ENCODE data around the gene TELO2.

Gene TELO2

DNA sequence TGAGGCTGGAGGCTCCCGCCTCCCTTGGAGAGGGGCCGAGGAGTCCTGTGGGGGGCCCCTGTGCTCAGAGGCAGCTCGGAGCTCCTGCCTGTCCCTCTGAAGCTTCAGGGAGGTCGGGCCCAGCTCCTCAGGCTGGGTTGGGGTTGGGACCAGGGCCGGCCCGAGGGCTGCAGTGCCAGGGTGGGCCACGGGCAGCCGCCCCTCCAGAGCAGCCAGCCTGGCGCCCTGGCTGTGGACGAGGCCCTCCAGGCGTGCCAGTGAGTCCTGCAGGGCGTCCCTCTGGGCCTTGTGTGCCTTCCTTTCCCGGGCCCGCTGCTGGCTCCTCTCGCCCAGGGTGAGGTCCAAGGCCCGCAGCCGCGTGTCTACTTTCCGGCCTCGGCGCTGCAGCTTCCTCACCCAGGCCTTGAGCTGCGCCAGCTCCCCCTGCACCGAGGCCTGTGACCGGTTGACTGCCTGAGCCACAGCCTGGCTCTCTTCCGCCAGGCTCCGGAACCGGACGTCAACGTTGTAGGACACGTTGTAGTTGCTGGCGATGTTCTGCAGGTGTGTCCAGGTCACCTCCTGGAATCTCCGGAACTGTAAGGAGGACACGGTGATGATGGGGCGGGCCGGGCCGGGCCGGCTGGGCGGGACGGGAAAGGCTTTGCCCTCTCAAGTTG lies 5.6 kb upstream of the TELO2 start:
- TF ChIP-seq, protein P1, sequence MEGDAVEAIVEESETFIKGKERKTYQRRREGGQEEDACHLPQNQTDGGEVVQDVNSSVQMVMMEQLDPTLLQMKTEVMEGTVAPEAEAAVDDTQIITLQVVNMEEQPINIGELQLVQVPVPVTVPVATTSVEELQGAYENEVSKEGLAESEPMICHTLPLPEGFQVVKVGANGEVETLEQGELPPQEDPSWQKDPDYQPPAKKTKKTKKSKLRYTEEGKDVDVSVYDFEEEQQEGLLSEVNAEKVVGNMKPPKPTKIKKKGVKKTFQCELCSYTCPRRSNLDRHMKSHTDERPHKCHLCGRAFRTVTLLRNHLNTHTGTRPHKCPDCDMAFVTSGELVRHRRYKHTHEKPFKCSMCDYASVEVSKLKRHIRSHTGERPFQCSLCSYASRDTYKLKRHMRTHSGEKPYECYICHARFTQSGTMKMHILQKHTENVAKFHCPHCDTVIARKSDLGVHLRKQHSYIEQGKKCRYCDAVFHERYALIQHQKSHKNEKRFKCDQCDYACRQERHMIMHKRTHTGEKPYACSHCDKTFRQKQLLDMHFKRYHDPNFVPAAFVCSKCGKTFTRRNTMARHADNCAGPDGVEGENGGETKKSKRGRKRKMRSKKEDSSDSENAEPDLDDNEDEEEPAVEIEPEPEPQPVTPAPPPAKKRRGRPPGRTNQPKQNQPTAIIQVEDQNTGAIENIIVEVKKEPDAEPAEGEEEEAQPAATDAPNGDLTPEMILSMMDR (IDR thresholded peaks at IDR 0.05; ENCODE audit: low read length, missing control alignments) = no peak
- H3K4me3 ChIP-seq (replicated peaks; ENCODE audit: low read depth, low read length) = no peak overlapping the region
- no peak for DNase-seq (ENCODE audit: low read depth)

DNA sequence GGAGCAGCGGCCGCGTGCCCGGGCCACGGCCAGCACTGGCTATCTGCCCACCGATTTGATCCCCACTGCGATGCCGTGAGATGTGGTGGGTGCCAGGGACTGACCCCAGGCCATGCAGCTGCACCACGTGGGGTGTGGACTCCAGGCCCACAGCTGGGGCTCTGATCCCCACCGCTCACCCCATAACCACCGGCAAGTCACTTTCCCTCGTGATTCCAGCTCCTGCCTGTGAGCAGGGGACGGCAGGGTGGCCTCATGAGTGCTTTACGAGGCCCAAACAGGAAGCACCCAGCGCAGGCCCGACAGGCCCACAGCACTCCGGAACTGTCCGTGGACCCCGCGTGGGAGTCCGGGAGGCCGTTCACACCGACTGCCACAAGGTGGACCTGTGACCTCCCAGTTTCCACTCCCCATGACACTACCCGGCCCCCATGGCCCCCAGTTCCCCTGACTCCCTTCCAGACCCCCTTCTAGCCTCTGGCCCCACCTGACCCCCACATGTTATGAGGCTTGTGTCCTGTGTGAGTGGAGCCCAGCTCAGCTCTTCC lies 5.0 kb upstream of the TELO2 start:
- TF ChIP-seq, protein P1 (IDR thresholded peaks at IDR 0.05; ENCODE audit: low read length, missing control alignments) = no peak
- no peak overlapping the region for H3K4me3 ChIP-seq (replicated peaks; ENCODE audit: low read depth, low read length)
- DNase-seq (ENCODE audit: low read depth) = no peak

DNA sequence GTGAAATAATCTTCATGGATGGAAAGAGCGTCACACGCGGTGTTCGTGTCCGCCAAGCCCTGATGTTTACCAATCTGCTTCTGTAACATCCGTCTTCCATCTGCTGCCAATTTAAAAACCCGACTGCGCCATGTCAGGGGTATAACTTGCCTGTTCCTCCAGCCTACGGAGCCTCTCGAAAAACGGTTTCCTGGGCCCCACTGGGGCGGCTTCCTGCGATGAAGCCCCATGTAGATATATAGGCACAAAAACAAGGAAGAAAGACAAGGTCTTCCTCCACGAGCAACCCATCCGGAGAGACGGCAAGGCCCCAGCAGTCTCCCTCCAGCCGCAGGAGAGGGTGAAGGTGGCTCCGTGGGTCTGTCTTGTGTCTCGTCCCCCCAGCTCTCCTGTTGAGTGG lies 4.5 kb upstream of the TELO2 start, which contains the start of gene PTX4:
Gene PTX4, minus strand, starts transcription at position 326 of the 400 bp plus-strand sequence. Its CDS starts 35 bp downstream, at position 291.
- TF ChIP-seq, protein P1 (IDR thresholded peaks at IDR 0.05; ENCODE audit: low read length, missing control alignments) = no peak
- no peak for DNase-seq (ENCODE audit: low read depth)
- H3K4me3 ChIP-seq (replicated peaks; ENCODE audit: low read depth, low read length) = no peak within 1 kb of the TSS

DNA sequence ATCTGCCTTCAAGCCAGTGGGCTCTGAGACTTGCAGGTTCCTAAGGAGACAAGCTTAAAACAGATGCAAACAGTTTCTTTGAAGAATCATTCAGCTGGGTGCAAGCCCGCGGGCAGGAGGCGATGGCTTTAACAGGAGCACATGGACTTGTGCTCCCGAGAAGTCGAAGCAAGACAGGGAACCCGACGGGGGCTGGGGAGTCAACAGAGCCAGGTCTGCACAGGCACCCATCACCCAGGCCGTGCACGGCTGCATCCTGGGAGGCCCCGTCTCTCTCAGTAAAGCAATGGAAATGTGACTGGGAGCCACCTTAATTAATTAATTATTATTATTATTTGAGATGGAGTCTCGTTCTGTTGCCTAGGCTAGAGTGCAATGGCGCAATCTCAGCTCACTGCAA lies 4.1 kb upstream of the TELO2 start:
- DNase-seq (ENCODE audit: low read depth) = no peak
- no peak overlapping the region for H3K4me3 ChIP-seq (replicated peaks; ENCODE audit: low read depth, low read length)
- TF ChIP-seq, protein P1 (IDR thresholded peaks at IDR 0.05; ENCODE audit: low read length, missing control alignments) = no peak

DNA sequence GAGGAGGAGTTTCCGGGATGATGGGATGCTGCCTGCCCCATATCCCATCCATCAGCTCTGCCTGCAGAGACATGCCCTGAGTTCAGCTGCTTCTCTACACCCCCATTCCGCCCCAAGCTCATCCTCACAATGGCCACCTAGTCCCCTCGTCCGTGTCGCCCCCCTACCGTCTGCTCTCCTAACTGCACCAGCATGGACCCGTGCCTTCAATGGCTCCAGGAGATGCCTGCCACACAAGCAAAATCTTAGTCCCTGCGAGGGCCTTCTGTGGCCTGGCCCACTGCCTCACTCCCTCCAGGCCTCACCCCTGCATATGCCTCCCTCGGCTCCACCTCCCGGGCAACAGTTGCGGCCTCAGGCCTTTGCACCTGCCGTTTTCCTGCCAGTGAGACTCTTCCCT lies 1.8 kb upstream of the TELO2 start:
- no peak for DNase-seq (ENCODE audit: low read depth)
- TF ChIP-seq, protein P1 (IDR thresholded peaks at IDR 0.05; ENCODE audit: low read length, missing control alignments) = no peak
- H3K4me3 ChIP-seq (replicated peaks; ENCODE audit: low read depth, low read length) = no peak overlapping the region

DNA sequence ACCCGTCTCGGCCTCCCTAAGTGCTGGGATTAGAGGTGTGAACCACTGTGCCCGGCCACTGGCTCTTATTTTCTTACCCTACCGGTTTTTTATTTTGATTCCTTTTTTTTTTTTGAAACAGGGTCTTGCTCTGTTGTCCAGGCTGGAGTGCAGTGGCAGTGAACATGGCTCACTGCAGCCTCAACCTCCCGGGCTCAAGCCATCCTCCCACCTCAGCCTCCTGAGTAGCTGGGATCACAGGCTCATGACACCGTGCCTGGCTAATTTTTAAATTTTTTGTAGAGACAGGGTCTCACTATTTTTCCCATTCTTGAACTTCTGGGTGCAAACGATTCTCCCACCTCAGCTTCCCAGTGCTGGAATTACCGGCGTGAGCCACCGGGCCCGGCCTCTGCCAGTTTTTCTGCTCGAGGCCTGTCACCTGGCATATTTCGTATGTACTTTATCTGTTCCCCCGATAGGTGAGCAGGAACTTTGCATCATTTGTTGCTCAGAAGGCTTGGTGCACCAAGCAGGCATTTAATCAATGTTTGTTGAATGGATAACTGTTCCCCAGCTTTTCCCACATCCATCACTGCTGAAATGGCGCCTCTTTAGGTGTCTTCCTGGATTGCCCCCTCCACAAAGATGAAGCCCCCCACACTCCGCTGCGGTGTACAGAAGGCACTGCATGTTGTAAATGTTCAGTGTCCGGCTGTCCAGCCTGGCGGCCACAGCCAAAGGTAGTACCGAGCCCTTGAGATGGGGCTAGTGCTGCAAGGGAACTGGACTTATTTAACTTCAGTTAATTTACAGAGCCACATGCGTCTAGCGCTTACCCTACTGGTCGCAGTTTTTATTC lies 858 bp upstream of the TELO2 start:
- TF ChIP-seq, protein P1 (IDR thresholded peaks at IDR 0.05; ENCODE audit: low read length, missing control alignments) = no peak
- H3K4me3 ChIP-seq (replicated peaks; ENCODE audit: low read depth, low read length) = peak overlapping the region; percentile 74
- no peak for DNase-seq (ENCODE audit: low read depth)

Measured in fibroblast of pulmonary artery (primary cell).